Tibial artery (tissue), 4 donors: Measurements from ENCODE around the gene PKNOX2.

Experiments used
- DNase-seq, 2 donors: peaks; one replicate each; pipeline ENCODE4 v3.0.0-alpha.2; 2019
- H3K27ac ChIP-seq, 2 donors: fragments of 200-600 bp; sonication (generic) in 1 of 2; 1 replicate in 1 of 2; 2 replicates in 1 of 2; pipeline ENCODE4 v1.5.1; 2018 to 2019; ENCODE audit warnings: mild to moderate bottlenecking in 1 of 2
- H3K27me3 ChIP-seq, 2 donors: fragments of 200-600 bp; sonication (generic) in 1 of 2; one replicate each; pipeline versions ENCODE4 v1.5.1 to v1.6.0; 2016 to 2019
- H3K36me3 ChIP-seq, 3 donors: fragments of 200-600 bp; sonication (generic) in 2 of 3; one replicate each; pipeline ENCODE4 v1.5.1; 2016 to 2019; ENCODE audit warnings: mild to moderate bottlenecking in 2 of 3
- H3K4me1 ChIP-seq, 4 donors: fragments of 200-600 bp; sonication (generic) in 2 of 4; 1 replicate in 3 of 4; 2 replicates in 1 of 4; pipeline ENCODE4 v1.5.1; 2016 to 2019
- H3K4me3 ChIP-seq, 2 donors: fragments of 200-600 bp; sonication (generic) in 1 of 2; 1 replicate in 1 of 2; 2 replicates in 1 of 2; pipeline ENCODE4 v1.5.1; 2018 to 2019; ENCODE audit warnings: mild to moderate bottlenecking in 2 of 2
- H3K9me3 ChIP-seq, 3 donors: fragments of 200-600 bp; sonication (generic) in 1 of 3; one replicate each; pipeline ENCODE4 v1.5.1; 2016 to 2019
- CTCF ChIP-seq, 2 experiments: fragments of 200-600 bp in 1 of 2; fragments of 450-650 bp in 1 of 2; IDR thresholded peaks; one replicate each; pipeline ENCODE4 v1.5.1; 2017 to 2019; ENCODE audit warnings: antibody characterized with exemption in 2 of 2, mild to moderate bottlenecking in 1 of 2, moderate library complexity in 1 of 2
- intact Hi-C: fragments of 100-400 bp; cut with DNase I; formaldehyde crosslinking; loops from one replicate; pipeline ENCODE4 v1.15.0; 2023; ENCODE audit warnings: low total_unique reads

PKNOX2 gene

GRCh38 chr11:125201525-125202141 is 37.1 kb downstream of the PKNOX2 start:
- Histone ChIP-seq H3K27me3 (no peaks in the 10 kb centered on the region), H3K4me3 (no peak overlapping the region), H3K4me1 (no peaks in the 10 kb centered on the region), H3K9me3 (no peaks in the 10 kb centered on the region), H3K36me3 (no peaks in the 10 kb centered on the region), H3K27ac (no peak overlapping the region)
- no peak for TF ChIP-seq CTCF (IDR thresholded peaks at IDR 0.05)
- DNase-seq, result no peak
- intact Hi-C loops, result no loop called here

GRCh38 chr11:125202362-125202880 is 37.9 kb downstream of the PKNOX2 start:
- no peak overlapping the region for H3K4me3 ChIP-seq
- no peak overlapping the region for H3K27ac ChIP-seq
- intact Hi-C loops, result no loop called here
- no peaks in the 10 kb centered on the region for H3K36me3 ChIP-seq
- TF ChIP-seq CTCF (IDR thresholded peaks at IDR 0.05), result no peak
- no peaks in the 10 kb centered on the region for H3K4me1 ChIP-seq
- H3K27me3 ChIP-seq, result no peaks in the 10 kb centered on the region
- DNase-seq, result no peak
- H3K9me3 ChIP-seq, result no peaks in the 10 kb centered on the region

- TF ChIP-seq CTCF (IDR thresholded peaks at IDR 0.05), result no peak
- intact Hi-C loops, result no loop called here
- H3K4me1 ChIP-seq, result no peaks in the 10 kb centered on the region
- no peak for DNase-seq
- no peak overlapping the region for H3K4me3 ChIP-seq
- no peaks in the 10 kb centered on the region for H3K27me3 ChIP-seq
- no peak overlapping the region for H3K27ac ChIP-seq
- H3K36me3 ChIP-seq, result no peaks in the 10 kb centered on the region
- no peaks in the 10 kb centered on the region for H3K9me3 ChIP-seq
Measured at GRCh38 chr11:125202977-125203376, 38.4 kb downstream of the PKNOX2 start.

- no peak for DNase-seq
- H3K4me1 ChIP-seq, result no peaks in the 10 kb centered on the region
- H3K27ac ChIP-seq, result no peak overlapping the region
- H3K36me3 ChIP-seq, result no peaks in the 10 kb centered on the region
- H3K4me3 ChIP-seq, result no peak overlapping the region
- H3K27me3 ChIP-seq, result no peaks in the 10 kb centered on the region
- no peaks in the 10 kb centered on the region for H3K9me3 ChIP-seq
- TF ChIP-seq CTCF (IDR thresholded peaks at IDR 0.05), result no peak
- intact Hi-C loops, result no loop called here
Measured at GRCh38 chr11:125207866-125208425, 43.4 kb downstream of the PKNOX2 start.

GRCh38 chr11:125210066-125210465 is 45.5 kb downstream of the PKNOX2 start:
- no peak for TF ChIP-seq CTCF (IDR thresholded peaks at IDR 0.05)
- no peaks in the 10 kb centered on the region for H3K9me3 ChIP-seq
- no peaks in the 10 kb centered on the region for H3K27me3 ChIP-seq
- H3K4me3 ChIP-seq, result no peak overlapping the region
- peaks cover 0 to under 1% (median 0%) of the 10 kb centered on the region in 4 donors for H3K4me1 ChIP-seq
- no peaks in the 10 kb centered on the region for H3K36me3 ChIP-seq
- no peak overlapping the region for H3K27ac ChIP-seq
- DNase-seq, result no peak
- intact Hi-C loops, result no loop called here
